GM21723 (cell line): ENCODE data around the gene ABHD12.

Source experiments
- ATAC-seq: cut with Tn5 transposase; IDR thresholded peaks from one replicate; pipeline ENCODE4 v1.9.1; 2021; ENCODE audit warnings: mild to moderate bottlenecking, moderate library complexity; ENCODE audit not compliant: unreplicated experiment

Gene ABHD12

GRCh38 chr20:25382704-25383370 lies 7.8 kb downstream of the ABHD12 start:
- ATAC-seq, result no peak

GRCh38 chr20:25380945-25381614 lies 9.6 kb downstream of the ABHD12 start:
- ATAC-seq, result no peak

GRCh38 chr20:25378884-25379733 lies 11.5 kb downstream of the ABHD12 start:
- ATAC-seq, result no peak

- no peak for ATAC-seq
These were observed 12.3 kb downstream of the ABHD12 start for GRCh38 chr20:25378189-25378883.

GRCh38 chr20:25376886-25377285 lies 13.7 kb downstream of the ABHD12 start:
- no peak for ATAC-seq

GRCh38 chr20:25376236-25376635 lies 14.4 kb downstream of the ABHD12 start:
- no peak for ATAC-seq

GRCh38 chr20:25374842-25375241 lies 15.8 kb downstream of the ABHD12 start:
- no peak for ATAC-seq

- no peak for ATAC-seq
These were observed 17.9 kb downstream of the ABHD12 start for GRCh38 chr20:25372584-25373336.

- ATAC-seq, result no peak
These were observed 20.7 kb downstream of the ABHD12 start for GRCh38 chr20:25369971-25370370.

- no peak for ATAC-seq
These were observed 21.1 kb downstream of the ABHD12 start for GRCh38 chr20:25369529-25369928.

GRCh38 chr20:25368976-25369375 lies 21.7 kb downstream of the ABHD12 start:
- ATAC-seq, result no peak

- no peak for ATAC-seq
These were observed 22.1 kb downstream of the ABHD12 start for GRCh38 chr20:25368526-25368925.

- no peak for ATAC-seq
These were observed 25.5 kb downstream of the ABHD12 start for GRCh38 chr20:25364879-25365699.

- no peak for ATAC-seq
These were observed 26.4 kb downstream of the ABHD12 start for GRCh38 chr20:25364180-25364788.

- no peak for ATAC-seq
These were observed 29.4 kb downstream of the ABHD12 start for GRCh38 chr20:25361287-25361683.

GRCh38 chr20:25360631-25361286 lies 29.9 kb downstream of the ABHD12 start:
- ATAC-seq, result peak; percentile 62

- no peak for ATAC-seq
These were observed 34.2 kb downstream of the ABHD12 start for GRCh38 chr20:25356271-25356933.

- no peak for ATAC-seq
These were observed 34.8 kb downstream of the ABHD12 start for GRCh38 chr20:25355866-25356265.
